ENCODE results near the gene CCDC110.

The CCDC110 gene

GRCh38 chr4:185405296-185405999, 66.1 kb downstream of the CCDC110 start:
- Histone ChIP-seq H3K4me1 (peaks cover 0 to 18% (median under 1%) of the 10 kb centered on the region in 4 donors), H3K36me3 (peaks cover 30 to 75% (median 65%) of the 10 kb centered on the region in 3 donors), H3K9me3 (no peaks in the 10 kb centered on the region), H3K27me3 (no peaks in the 10 kb centered on the region), H3K27ac (peak overlapping the region in 1 of 2 donors; percentile 6), H3K4me3 (no peak overlapping the region)
- no peak for TF ChIP-seq CTCF (IDR thresholded peaks at IDR 0.05)
- DNase-seq, result no peak
- intact Hi-C loops (cut with DNase I; ENCODE audit: low total_unique reads), result no loop called here

GRCh38 chr4:185404031-185404430, 67.5 kb downstream of the CCDC110 start:
- peak overlapping the region in 1 of 2 donors; percentile 50 for H3K27ac ChIP-seq
- H3K9me3 ChIP-seq, result no peaks in the 10 kb centered on the region
- intact Hi-C loops (cut with DNase I; ENCODE audit: low total_unique reads), result no loop called here
- H3K36me3 ChIP-seq, result peaks cover 33 to 81% (median 66%) of the 10 kb centered on the region in 3 donors
- no peak for DNase-seq
- no peak overlapping the region for H3K4me3 ChIP-seq
- no peaks in the 10 kb centered on the region for H3K27me3 ChIP-seq
- H3K4me1 ChIP-seq, result peaks cover 0 to 24% (median 5%) of the 10 kb centered on the region in 4 donors
- TF ChIP-seq CTCF (IDR thresholded peaks at IDR 0.05), result no peak

GRCh38 chr4:185399466-185399865, 72.1 kb downstream of the CCDC110 start:
- no peak for DNase-seq
- Histone ChIP-seq H3K27ac (peak overlapping the region; percentile 100), H3K36me3 (peaks cover 19 to 54% (median 45%) of the 10 kb centered on the region in 3 donors), H3K4me3 (peak overlapping the region; percentile 18 to 86), H3K27me3 (no peaks in the 10 kb centered on the region), H3K9me3 (no peaks in the 10 kb centered on the region), H3K4me1 (peaks cover 0 to 45% (median 19%) of the 10 kb centered on the region in 4 donors)
- intact Hi-C loops (cut with DNase I; ENCODE audit: low total_unique reads), result loop anchor here (5.0 kb wide), 1 partner anchor 197 kb away; the partner anchor contains the start of gene CFAP97
- no peak for TF ChIP-seq CTCF (IDR thresholded peaks at IDR 0.05)

- Histone ChIP-seq H3K27ac (peak overlapping the region; percentile 100), H3K4me1 (peaks cover 0 to 49% (median 19%) of the 10 kb centered on the region in 4 donors), H3K36me3 (peaks cover 19 to 45% (median 40%) of the 10 kb centered on the region in 3 donors), H3K9me3 (no peaks in the 10 kb centered on the region), H3K27me3 (no peaks in the 10 kb centered on the region), H3K4me3 (peak overlapping the region; percentile 82 to 86)
- intact Hi-C loops (cut with DNase I; ENCODE audit: low total_unique reads), result loop anchor here (5.0 kb wide), 1 partner anchor 196 kb away; the partner anchor contains the start of gene CFAP97
- no peak for DNase-seq
- no peak for TF ChIP-seq CTCF (IDR thresholded peaks at IDR 0.05)
Measured at GRCh38 chr4:185398618-185399017, 72.9 kb downstream of the CCDC110 start.

- H3K4me1 ChIP-seq, result peaks cover 0 to 46% (median 19%) of the 10 kb centered on the region in 4 donors
- H3K9me3 ChIP-seq, result no peaks in the 10 kb centered on the region
- TF ChIP-seq CTCF (IDR thresholded peaks at IDR 0.05), result no peak
- H3K27me3 ChIP-seq, result no peaks in the 10 kb centered on the region
- H3K36me3 ChIP-seq, result peaks cover 14 to 29% (median 24%) of the 10 kb centered on the region in 3 donors
- intact Hi-C loops (cut with DNase I; ENCODE audit: low total_unique reads), result loop anchor here (5.0 kb wide), 1 partner anchor 195 kb away; the partner anchor contains the start of gene CFAP97
- peak within 1 kb of the TSS; percentile 100 for H3K27ac ChIP-seq
- peak in 1 of 2 donors; percentile 51 for DNase-seq
- peak within 1 kb of the TSS; percentile 82 to 86 for H3K4me3 ChIP-seq
Measured at GRCh38 chr4:185396724-185397385, 74.7 kb downstream of the CCDC110 start, which contains the start of gene ANKRD37. TSS of gene ANKRD37 (plus strand) at chr4:185396841. CDS start at chr4:185396924, 83 bp downstream.
